SW480 (cell line): Measurements from ENCODE around the gene GRIA1.

Experiments used
- DNase-seq: peaks from one replicate; pipeline ENCODE4 v3.0.0-alpha.2; 2016; ENCODE audit warnings: low spot score

The GRIA1 gene

GRCh38 chr5:153780876-153781705 lies 290.6 kb downstream of the GRIA1 start:
- DNase-seq: no peak

- peak; percentile 6 for DNase-seq
These were observed 292.3 kb downstream of the GRIA1 start for GRCh38 chr5:153782589-153783361.

GRCh38 chr5:153783362-153783658 lies 292.8 kb downstream of the GRIA1 start:
- no peak for DNase-seq

- DNase-seq: no peak
These were observed 293.8 kb downstream of the GRIA1 start for GRCh38 chr5:153784277-153784676.

GRCh38 chr5:153791339-153791738 lies 300.9 kb downstream of the GRIA1 start:
- DNase-seq: no peak

- DNase-seq: no peak
These were observed 301.8 kb downstream of the GRIA1 start for GRCh38 chr5:153792305-153792704.

- DNase-seq: no peak
These were observed 303.2 kb downstream of the GRIA1 start for GRCh38 chr5:153793699-153794098.

GRCh38 chr5:153794327-153794726 lies 303.9 kb downstream of the GRIA1 start:
- DNase-seq: no peak

GRCh38 chr5:153796527-153796926 lies 306.1 kb downstream of the GRIA1 start:
- DNase-seq: no peak

GRCh38 chr5:153797484-153797883 lies 307.0 kb downstream of the GRIA1 start:
- DNase-seq: no peak

GRCh38 chr5:153798830-153799229 lies 308.4 kb downstream of the GRIA1 start:
- DNase-seq: no peak

GRCh38 chr5:153799466-153799865 lies 309.0 kb downstream of the GRIA1 start:
- no peak for DNase-seq

- no peak for DNase-seq
These were observed 311.8 kb downstream of the GRIA1 start for GRCh38 chr5:153802050-153802821.

GRCh38 chr5:153807801-153808200 lies 317.3 kb downstream of the GRIA1 start:
- DNase-seq: no peak

- DNase-seq: no peak
These were observed 318.7 kb downstream of the GRIA1 start for GRCh38 chr5:153809166-153809565.

GRCh38 chr5:153813901-153814300 lies 323.4 kb downstream of the GRIA1 start:
- no peak for DNase-seq

- DNase-seq: no peak
These were observed 326.4 kb downstream of the GRIA1 start for GRCh38 chr5:153816870-153817269.

GRCh38 chr5:153818626-153819025 lies 328.2 kb downstream of the GRIA1 start:
- no peak for DNase-seq

GRCh38 chr5:153823036-153823435 lies 332.6 kb downstream of the GRIA1 start:
- DNase-seq: no peak

GRCh38 chr5:153824909-153825308 lies 334.4 kb downstream of the GRIA1 start:
- DNase-seq: peak; percentile 20

- no peak for DNase-seq
These were observed 336.9 kb downstream of the GRIA1 start for GRCh38 chr5:153827397-153827796.

- no peak for DNase-seq
These were observed 339.1 kb downstream of the GRIA1 start for GRCh38 chr5:153829510-153830065.
